HEK293T (cell line): Measurements from ENCODE around the gene CDK8.

Experiments
- BHLHE40 ChIP-seq: fragments of 450-650 bp; IDR thresholded peaks from 2 replicates; pipeline ENCODE4 v1.6.1; 2016; ENCODE audit warnings: mild to moderate bottlenecking, moderate library complexity, borderline replicate concordance
- FOXA1 ChIP-seq: fragments of 450-650 bp; IDR thresholded peaks from 2 replicates; pipeline ENCODE4 v1.6.1; 2016; ENCODE audit warnings: mild to moderate bottlenecking
- FOXM1 ChIP-seq: fragments of 450-650 bp; IDR thresholded peaks from 2 replicates; pipeline ENCODE4 v1.6.1; 2017; ENCODE audit warnings: mild to moderate bottlenecking, borderline replicate concordance
- SP1 ChIP-seq: fragments of 450-650 bp; IDR thresholded peaks from 2 replicates; pipeline ENCODE4 v1.6.1; 2017
- TARDBP ChIP-seq: fragments of 450-650 bp; IDR thresholded peaks from 2 replicates; pipeline ENCODE4 v1.6.1; 2016

GRCh38 chr13:26435646-26436045, 181.7 kb downstream of the CDK8 start:
- no peak for TF ChIP-seq FOXA1
- no peak for TF ChIP-seq FOXM1
- TF ChIP-seq SP1 = no peak
- TF ChIP-seq TARDBP = no peak
- no peak for TF ChIP-seq BHLHE40
